NCI-H2171 treated with DMSO at 0.1 percent for 48 hours (cell line): ENCODE measurements around the gene NLE1.

Source experiments
- DNase-seq: peaks from one replicate; lab custom pipeline; 2025; lab: John Stamatoyannopoulos, UW

NLE1 gene

DNA sequence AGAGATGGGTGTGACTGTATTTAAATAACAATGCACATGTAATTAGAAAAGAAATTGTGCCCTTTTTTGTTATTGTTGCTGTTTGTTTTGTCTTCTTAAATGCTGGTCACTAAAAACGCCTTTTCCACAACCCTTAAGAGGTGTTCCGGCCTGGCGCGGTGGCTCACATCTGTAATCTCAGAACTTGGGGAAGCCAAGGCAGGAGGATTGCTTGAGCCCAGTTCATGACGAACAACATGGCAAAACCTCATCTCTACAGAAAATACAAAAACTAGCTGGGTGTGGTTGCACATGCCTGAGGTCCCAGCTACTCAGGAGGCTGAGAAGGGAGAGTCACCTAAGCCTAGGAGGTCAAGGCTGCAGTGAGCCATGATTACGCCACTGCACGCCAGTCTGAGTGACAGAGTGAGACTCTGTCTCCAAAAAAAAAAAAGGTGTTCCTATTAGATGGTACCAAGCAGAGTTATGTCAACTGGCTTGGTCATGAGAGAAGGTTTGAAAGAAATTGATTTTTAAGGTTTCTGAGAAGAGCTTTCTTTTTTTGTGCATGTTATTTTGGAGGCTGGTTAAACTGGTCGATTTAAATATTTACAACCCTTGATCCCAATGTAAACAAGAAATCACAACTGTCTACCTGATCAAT lies 55.1 kb downstream of the NLE1 start:
- DNase-seq = no peak

DNA sequence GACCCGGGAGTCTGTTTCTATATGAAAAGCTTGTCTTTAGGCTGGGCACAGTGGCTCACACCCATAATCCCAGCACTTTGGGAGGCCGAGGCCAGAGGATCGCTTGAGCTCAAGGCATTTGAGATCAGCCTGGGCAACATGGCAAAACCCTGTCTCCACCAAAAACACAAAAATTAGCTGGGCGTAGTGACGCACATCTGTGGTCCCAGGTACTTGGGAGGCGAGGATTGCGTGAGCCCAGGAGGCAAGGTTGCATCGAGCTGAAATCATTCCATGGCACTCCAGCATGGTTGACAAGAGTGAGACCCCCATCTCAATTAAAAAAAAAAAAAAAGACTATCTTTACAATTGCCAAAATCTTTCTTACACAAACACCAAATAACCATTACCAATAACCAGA lies 55.9 kb downstream of the NLE1 start:
- DNase-seq = no peak

DNA sequence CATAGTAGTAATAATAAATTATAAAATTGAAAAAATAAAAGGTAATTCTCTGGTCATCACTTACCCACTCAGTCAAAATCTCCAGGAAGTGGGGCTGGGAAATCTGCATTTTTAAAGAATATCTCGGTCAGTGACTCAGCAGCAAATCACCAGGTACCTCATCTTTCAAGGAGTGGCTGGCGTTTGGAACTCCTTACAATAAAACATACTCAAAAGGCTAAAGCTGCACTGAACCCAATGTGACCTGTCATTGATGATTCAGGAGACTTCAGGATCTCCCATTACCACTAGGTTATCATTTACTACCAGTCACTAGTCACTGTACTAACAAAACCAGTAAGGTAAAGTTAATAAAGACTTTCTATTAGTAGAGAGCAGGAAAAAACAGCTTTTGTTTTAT lies 57.1 kb downstream of the NLE1 start:
- no peak for DNase-seq

DNA sequence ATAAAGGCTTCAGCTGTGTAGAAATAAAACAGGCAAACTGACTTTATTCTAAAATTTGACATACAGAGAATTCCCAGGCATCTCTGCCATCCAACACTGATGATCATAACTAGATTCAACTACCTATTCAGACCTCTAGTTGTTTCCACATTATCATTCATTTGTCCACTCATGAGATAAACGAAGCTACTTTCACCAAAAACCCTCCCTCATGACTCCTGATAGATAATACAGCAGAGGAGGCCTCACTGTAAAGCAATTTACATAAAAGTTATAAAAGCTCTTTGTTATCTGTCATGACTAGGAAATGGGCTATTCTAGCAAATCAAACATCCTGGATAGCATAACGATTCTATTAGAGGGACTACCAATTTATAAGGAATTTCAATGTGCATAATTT lies 59.0 kb downstream of the NLE1 start:
- no peak for DNase-seq

DNA sequence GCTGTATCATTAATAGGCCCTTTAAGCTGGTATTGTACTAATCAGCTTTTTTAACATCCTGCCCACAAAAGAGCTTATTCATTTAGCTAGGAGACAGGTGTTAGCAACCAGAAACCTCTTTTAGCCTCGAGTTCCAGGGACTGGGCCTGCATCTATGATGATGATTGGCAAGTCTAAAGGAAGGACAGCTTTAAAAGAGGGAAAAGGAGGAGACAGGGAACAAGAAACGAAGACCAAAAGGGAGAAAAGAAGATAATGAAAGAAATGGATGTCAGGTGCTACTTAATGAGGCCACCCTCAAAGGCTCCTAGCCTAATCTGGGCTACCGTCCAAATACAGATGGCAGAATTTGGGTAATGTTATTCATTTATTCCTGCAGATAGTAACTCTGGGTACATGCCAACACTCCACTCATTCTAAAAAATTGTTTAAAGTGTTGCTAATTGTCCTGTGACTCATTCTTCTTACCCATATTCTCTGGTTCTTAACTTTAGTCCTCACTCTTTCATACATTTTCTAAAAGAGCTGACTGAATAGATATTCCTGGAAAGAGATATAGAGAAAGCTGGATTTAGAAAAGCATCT lies 59.9 kb downstream of the NLE1 start:
- DNase-seq = peak; percentile 82

DNA sequence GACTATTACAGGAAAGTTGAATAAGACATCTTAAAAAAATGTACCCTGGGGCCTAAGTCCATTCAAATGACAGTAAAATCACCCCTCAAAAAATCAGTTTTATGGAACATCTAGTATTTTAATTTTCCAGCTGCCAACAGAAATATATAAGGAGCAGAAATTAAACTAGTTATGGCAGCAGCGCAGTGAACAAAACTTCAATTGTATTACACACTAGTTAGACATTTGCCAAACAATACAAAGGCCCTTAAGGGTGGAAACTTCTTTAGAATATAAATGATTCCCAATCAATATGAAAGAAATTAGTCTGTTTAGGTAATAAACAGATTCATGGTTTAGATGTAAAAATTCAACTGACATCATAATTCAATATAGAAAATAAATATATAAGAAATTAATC lies 60.5 kb downstream of the NLE1 start:
- no peak for DNase-seq

DNA sequence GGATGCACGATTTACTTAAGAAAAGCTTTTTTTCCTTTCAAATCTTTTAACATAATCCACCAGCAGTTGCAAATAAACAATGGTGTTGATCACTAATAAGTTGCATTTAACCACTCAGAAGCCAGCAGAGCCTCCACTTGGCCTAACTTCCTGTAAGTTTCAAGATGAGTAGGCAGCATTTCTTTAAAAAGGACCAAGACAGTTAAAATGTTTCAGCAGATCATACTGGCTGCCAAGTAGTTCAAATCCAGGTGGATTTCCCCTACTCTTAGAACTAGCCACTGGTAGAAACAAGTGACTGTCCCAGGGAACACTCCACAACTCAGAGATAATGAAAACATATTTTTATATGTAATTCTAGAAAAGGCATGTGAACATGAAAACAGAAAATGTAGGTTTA lies 61.6 kb downstream of the NLE1 start:
- DNase-seq = no peak

DNA sequence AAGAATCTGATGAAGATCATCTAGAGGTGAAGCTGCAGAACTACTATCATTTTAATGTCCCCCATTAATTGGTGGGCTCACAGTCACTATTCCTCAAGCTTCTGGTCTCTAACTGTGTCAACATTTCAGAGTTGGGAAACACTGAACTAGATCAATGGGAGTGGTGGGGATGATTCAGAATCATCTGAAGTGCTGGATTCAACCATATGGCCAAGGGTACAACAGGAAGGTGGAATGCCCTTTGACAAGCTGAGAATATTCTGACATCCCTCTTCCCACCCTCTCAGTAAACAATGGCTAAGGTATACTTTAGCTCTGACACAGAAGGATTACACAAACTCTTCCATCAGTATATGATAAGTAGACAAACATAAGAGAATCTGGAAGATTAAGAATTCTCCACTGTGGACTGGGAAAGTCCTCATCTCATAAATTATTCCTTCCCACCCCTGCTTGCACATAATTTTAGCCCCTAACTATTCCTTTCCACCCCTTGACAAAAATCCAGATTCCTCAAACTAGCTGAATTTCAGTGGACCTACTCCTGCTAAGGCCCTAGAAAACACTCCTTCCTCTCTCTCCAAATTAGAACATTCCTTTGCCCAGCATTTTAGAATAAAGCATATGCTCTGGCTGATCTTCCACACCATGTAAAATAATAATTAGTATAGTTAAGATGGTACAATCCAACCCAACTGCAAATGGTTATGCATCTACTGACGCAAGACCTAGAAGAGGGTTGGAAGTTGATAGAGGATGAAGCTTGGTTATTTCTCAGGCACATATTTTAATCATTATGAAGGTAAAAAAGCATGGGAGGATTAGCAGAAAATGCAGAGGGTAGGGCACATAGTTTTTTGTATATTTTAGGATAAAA lies 62.3 kb downstream of the NLE1 start:
- DNase-seq = no peak
